ENCODE results near the gene GPSM3.
"Not testable (repeated sequence)": the region's sequence is repeated elsewhere in the genome, so short reads cannot be mapped to it uniquely, and the experiment has no call there.

GPSM3 gene

DNA sequence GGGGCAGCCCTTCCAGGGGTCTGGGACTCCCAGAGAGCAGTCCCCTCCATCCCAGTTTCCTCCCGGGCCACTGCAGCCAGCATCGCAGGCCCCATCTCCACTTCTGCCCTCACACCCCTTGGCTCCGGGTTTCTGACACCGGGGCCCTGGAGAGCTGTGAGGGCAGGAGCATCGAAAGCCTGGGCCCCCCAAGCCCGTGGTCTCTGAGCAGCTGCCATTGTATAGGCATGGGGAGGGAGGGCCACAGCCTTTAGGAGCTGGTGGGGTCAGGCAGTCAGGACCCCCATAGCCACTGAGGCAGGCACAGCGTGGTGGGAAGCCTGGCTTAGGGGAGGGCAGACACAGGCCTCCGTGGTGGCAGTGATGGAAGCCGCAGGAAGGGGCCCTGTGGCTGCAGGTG lies 9.7 kb upstream of the GPSM3 start:
- no peak for DNase-seq (ENCODE audit: low spot score)

DNA sequence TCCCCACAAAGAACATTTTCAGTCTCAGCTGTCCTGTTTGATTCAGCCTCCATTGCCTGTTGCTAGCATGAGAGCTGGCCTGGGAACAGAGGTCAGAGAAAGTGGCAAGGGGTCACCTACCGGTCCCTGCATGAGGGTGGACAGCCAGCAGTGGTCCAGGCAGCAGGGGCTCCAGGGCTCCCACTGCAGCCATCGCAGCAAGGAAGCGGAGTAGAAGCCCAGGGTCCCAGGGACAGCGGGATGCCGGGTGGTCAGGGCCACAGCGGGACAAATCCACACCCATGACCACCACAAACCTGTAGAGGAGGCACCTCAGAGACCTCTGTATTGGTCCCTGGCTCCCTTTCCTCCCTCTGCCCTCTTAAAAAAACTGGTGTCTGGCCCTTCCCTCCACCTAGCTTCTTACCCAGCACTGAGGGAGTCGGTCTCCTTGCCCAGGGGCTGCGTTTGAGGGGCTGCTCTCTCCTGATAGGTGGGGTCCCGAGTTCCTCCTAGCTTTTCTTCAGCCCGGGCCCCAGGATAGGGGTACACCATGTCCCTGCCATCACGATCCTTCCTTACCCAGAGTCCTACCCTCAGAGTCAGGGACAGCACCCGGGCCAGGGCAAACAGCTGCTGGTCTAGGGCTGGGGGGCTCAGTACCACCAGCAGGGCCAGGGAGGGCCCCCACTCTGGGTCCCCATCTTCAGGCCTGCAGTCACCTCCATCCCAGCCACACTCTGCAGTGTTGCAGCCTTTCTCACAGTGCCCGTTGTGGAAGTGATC lies 8.4 kb upstream of the GPSM3 start:
- no peak for DNase-seq (ENCODE audit: low spot score)

DNA sequence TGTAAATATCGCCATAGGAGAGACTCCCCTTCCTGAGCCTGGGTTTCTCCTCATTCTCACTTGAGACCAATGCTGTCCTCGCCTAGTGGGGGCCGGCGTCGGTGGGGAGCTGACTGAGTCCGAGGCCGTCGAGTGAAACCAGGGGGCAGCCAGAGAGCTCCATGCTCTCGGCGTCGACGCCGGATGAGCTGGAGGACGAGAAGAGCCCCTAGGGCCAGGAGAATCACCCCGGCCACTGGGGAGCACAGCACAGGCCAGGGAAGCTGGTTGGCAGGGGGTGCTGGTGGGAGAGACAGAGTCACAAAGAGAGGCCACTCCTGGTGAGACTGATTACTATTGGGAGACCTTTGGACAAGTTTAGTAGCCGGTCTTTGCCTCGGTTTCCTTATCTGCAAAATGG lies 6.4 kb upstream of the GPSM3 start:
- DNase-seq (ENCODE audit: low spot score), result no peak

DNA sequence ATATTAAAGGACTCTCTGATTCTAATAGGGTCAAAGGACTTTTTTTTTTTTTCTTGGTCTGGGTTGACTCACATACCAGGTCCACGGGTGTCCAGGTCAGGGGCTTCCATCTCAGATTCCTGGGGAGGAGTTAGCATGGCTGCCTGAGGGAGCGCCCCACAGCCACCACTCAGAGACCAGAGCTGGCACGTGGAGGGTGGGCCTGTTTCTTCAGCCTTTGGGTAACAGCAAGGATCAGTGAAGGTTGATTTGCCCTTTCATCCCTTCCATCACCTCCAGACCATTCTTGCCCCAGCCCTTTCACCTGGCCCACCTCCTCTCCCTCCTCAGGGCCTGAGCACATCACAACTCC lies 5.9 kb upstream of the GPSM3 start:
- no peak for DNase-seq (ENCODE audit: low spot score)

DNA sequence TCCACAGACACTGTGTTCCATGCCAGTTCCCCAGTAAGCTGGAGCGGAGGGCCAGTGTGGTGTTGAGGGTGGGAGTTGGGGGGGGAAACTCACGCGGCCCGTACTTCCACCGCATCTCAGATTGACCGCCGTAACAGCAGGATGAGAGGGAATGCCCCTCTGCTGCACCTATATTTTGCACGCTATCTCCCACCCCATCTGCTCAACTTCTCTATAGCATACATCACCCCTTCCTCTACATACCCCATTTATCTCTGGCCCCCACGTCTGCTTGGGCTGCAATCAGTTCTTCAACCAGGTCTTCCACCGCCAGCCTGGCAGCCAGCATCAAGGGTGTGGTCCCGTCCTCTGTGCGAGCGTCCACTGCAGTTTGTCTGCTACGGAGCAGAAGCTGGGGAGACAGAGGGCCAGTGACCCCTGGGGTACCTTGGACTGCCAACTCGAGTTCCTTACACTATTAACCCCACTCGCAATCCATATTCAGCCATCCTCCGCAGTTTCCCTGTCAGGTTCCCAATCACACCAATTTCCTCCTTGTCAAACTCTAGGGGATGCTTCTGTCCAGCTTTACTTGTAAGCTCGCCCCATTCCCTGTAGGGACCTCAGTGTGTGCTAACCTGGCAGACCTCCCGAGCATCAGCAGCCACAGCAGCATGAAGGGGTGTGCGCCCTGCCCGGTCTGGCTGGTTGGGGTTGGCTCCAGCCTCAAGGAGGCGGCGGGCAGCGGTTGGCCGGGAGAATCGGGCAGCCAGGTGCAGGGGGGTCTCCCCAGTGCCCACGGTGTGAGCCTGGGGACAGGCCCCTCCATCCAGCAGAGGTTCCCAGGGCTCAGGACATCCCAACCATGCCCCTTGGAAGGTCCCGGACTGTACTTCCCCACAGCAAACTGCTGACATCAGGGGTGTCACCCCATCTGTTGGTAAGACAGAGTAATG lies 4.5 kb upstream of the GPSM3 start:
- DNase-seq (ENCODE audit: low spot score), result no peak

DNA sequence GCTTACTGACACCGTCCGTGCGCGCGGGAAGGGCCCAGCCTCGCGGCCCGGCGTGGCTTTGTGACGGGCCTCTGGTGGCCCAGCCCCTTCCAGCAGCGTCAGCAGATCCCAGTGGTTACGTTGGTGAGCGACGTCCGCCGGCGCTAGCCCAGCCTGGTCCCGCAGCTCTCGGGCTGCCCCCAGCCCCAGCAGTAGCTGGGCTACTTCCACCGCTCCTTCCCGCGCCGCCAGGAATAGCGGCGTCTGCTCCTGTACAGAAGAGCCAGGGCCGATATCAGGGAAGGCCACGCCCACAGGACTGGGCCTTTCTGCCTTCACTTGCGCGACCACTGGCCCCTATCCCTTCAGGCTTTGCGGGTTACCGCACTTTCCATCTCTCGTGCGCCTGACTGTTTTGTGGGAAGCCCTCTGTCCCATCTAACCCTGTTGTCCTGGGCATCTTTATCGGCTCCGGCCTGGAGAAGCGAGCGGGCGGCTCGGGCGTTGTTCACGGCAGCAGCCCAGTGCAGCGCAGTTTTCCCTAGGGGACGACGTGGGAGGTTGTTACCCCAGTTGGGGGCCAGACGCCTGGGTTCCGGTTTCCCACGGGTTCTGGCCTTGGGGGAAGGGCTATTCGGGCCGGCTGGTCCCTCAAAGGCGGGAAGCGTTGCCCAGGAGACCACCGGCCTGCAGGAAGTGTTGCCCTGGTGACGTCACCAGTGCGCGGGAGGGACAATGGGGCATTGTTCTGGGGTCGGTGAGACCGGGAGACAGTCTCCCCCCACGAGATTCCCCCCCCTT lies 3.6 kb upstream of the GPSM3 start:
- DNase-seq (ENCODE audit: low spot score), result peak; percentile 45

DNA sequence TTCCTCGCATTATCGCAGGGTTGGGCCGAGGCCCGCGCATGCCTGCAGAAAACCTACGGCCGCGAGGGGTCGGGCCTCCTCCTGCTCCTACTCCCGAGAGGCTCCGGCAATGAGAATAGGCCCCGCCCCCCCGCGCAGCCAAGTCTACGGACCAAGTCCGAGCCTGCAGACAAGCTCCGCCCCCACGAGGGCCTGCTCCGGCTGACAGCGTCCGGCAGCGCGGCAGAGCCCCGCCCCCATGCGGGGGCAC lies 3.1 kb upstream of the GPSM3 start:
- peak; percentile 100 for DNase-seq (ENCODE audit: low spot score)

DNA sequence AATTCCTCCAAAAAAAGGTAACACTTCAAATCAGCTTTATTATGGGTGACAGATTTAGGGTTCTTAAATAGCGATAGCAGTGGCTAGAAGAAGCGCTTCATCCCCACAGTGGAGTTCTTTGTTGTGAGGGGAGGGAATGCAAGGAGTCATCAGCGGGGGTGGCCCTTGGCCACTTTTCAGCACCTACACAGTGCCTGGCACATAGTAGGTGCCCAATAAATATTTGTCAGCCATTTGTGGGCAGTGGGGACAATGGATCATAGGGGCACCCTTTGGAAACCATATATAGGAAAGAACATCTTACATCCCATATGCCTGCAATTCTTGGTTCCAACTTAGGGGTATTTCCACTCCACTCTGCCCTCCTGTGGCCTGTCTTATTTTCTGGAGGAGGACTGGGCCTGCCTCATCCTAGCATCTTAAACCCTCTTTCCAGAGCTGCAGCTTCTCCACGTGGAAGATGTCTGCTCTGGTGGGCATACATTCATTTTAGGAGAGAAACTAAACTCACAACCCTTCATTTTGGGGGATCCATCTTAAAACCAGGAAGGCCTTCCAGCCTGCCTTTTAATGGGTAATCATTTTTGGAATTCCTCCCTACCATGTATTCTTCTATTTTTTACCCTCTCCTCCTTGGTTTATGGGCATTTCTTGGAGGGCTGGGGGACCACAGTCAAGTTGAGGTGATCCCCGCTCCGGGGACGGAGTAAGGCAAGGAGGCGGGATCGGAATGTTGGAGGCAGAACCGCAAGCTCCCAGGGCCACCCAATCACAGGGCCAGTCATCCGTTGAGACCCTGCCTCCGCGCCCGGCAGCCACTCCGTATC lies 2.6 kb upstream of the GPSM3 start:
- peak; percentile 32 for DNase-seq (ENCODE audit: low spot score)

DNA sequence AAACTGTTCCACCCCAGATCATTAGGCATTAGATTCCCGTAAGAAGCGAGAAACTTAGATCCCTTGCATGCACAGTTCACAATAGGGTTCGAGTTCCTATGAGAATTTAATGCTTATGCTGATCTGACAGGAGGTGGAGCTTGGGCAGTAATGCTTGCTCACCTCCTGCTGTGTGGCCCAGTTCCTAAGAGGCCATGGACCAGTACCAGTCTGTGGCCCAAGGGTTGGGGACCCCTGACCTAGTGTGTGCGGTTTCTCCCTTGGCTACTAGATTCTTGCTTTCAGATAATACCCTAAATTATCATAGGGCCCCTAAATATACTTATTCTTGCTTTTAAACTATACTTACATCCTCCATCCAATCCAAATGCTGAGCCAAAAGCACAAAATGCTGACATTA lies 1.9 kb upstream of the GPSM3 start:
- no peak for DNase-seq (ENCODE audit: low spot score)

DNA sequence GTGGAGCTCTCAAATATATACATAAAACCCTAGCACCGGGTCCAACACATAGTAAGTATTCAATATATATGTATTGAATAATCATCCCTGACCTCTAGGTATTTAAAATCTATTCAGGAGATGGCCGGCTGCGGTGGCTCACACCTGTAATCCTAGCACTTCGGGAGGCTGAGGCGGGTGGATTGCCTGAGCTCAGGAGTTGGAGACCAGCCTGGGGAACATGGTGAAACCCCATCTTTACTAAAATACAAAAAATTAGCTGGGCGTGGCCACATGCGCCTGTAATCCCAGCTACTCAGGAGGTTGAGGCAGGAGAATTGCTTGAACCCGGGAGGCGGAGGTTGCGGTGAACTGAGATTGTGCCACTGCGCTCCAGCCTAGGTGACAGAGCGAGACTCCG lies 653 bp upstream of the GPSM3 start:
- not testable (repeated sequence) for DNase-seq (ENCODE audit: low spot score)

DNA sequence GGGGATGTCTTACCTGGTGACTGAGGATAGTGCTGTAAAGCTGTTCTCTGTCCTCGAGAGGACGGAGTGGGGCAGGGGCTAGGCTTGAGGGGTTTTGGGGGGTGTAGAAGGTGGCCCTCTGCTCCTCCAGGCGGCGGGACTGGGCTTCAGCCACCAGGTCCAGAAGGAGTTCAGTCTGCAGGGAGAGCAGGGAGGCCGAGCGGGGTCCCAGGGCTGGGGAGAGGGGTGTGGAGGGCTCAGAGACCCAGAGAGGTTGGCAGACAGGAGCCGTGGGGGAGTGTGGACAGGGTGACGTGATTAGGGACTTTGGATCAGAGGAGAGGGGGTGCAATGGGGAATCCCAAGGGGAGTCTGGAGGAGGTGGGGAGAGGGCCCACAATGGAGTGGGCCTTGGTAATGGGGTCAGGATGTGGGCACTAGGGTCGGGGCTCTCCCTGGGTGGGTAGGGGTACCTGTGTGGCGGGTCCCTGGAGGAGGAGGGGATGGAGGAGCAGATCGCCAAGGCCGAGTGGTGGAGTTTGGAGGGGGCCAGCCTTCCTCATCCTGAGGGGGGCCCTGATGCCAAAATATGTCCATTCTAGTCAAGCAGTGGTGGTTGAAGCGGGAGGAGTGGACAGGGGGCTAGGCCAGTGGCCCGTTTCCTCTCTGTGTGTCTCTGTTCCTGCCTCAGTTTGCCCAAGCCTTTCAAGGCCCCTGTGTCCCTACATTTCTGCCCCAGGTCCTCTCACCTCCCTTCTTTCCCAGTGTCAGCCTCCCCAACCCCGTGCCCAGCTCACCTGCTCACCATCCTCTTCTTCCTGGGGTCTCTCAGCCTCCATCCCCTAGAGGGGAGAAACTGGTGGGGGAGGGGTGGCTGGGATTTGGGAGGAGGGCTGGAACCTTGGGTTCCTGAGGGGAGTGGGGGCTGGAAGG lies 491 bp downstream of the GPSM3 start:
- no peak for DNase-seq (ENCODE audit: low spot score)

DNA sequence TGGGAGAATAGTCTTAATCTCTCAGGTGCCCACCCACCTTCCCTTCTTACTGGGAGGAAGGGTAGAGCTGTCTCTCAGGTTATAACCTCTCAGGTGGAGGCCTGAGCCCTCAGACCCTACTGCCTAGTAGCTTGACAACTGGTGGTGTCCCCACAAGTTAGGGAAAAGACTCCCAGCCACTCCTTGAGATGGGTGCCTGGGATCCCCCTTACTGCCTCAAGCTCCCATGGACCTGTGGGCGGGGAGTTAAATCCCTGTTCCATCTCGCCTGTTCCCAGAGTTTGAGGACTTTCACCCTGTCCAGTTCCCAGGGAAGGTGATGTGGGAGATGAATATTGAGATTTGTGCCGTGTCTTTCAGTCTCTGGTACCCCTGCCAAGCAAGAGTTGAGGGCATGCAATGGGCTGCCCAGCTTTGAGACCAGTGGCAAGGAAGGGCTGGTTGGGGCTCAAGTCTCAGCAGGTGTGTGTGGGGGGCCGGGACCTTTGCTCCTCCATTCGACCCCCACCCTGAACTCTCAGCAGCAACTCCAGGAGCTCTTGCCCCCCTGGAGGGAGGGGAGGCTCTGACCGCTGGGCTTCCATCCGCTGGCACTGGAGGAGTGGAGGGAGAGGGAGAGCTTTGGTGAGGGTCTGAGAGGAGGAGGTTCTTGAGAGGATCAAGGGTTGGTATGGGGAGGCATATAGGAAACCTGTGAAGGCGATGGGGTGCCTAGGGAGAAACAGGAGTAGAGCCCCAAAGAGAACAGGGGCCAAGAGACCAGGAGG lies 1.3 kb downstream of the GPSM3 start:
- DNase-seq (ENCODE audit: low spot score), result no peak

DNA sequence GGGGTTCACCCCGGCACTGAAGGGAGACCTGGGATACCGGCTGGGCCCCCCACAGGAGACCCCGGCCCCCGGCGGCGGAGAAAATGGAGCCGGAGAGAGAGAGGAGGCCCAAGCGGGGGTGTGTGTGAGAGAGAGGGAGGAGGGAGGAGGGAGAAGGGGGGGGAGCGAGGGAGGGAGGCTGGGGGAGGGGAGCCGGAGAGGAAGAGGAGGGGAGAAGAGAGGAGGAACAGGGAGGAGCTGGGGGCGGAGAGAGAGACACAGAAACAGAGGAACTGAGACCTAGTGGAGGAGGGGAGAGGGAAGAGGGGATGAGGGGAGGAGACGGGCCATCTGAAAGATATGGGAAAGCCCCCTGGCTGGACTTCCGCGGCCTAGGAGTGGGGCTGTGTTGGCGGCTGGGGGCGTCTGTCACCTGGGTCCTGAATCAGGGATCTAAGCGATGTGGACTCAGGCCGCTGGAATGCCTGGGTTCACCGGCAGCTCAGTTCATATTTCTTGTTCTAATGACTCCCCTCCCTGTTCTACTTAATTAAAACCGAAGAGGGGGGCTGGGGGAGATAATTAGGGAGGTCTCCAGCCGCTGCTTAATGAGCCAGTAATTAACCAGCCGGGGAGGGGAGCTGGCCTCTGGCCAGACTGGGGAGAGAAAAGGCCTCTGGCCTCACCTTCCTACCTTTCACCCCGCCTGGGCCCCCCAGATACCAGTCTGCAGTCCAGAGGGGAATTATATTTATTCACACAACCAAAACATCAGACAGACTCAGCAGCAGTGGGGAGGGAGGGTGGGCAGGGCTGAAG lies 2.2 kb downstream of the GPSM3 start, which contains the start of gene PBX2:
TSS of gene PBX2 (minus strand) at position 149 of the 798 bp plus-strand sequence. CDS start 287 bp downstream, outside the sequence.
- DNase-seq (ENCODE audit: low spot score), result peak; percentile 84

DNA sequence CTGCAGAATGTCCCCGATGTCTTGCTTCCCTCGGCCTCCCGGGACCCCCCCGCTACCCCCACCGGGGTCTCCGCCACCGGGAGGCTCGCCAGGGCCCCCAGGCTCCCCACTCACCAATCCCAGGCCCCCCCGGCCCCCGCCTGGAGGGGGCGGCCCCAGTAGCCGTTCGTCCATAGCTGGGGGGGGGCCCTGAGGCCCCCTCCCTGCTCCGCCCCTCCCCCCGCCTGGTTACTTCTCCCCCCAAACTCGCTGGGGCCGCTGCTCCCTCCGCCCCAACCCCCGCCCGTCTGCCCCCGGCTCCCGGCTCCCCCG lies 2.7 kb downstream of the GPSM3 start:
- no peak for DNase-seq (ENCODE audit: low spot score)

DNA sequence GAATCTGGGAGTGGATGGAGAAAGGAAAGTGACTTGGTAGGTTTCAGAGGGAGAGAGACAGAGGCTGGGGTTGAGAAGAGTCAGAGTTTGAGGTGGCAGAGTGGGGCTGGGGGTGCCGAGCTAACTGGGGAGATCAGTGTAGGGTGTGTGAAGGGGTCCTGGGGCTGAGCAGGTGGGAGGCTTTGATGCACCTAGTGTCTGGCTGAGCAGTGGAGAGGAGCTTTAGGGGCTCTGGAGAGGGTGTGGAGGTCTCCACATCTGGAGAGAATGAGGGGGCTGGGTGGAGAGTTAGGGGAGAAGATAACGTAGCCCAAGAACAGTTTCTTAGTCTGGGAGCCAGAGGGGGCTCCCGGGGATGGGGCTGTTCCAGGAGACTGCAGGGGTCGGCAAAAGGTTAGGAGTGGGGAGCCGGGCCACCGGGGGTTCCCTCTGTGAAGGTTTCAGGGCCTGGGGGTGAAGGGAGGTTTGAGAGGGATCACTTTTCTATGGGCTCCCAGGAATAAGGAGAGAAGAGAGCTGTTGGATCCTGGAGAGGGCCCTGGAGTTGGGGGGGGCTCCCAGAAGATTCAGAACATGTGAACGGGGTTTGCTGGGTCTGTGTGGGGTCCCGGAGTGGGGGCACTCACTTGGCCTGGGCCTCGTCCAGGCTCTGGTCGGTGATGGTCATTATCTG lies 3.2 kb downstream of the GPSM3 start:
- no peak for DNase-seq (ENCODE audit: low spot score)

DNA sequence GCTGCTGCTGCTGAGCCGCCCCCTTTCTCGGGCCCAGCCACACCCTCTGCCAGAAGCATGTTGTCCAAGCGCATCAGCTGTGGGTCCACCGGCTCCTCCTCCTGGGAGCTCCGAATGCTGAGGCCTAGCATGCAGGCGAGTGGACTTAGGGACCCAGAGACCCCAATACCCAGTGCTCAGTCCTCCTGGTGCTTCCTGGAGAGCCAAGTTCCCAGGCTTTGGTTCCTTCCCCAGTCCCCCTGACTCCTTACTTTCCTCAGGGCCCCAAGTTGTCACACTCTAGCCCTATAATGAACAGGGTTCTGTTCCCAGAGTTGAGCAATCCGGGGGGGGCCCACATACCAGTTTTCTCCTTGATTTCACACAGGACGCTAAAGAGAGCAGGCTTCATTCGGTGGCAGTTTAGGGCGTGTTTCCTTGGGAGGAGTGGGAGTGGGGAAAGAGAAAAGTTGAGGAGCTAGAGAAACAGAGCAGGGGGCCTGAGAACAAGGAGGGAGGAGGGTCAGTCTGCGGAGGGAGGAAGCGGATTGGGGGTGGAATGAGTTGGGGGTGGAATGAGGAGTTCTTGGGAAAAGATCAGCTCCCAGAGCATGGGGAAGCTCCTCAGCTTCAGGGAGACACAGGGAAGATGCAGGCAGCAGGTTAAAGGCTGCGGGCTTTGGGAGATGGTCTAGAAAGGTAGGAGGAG lies 3.9 kb downstream of the GPSM3 start:
- no peak for DNase-seq (ENCODE audit: low spot score)

DNA sequence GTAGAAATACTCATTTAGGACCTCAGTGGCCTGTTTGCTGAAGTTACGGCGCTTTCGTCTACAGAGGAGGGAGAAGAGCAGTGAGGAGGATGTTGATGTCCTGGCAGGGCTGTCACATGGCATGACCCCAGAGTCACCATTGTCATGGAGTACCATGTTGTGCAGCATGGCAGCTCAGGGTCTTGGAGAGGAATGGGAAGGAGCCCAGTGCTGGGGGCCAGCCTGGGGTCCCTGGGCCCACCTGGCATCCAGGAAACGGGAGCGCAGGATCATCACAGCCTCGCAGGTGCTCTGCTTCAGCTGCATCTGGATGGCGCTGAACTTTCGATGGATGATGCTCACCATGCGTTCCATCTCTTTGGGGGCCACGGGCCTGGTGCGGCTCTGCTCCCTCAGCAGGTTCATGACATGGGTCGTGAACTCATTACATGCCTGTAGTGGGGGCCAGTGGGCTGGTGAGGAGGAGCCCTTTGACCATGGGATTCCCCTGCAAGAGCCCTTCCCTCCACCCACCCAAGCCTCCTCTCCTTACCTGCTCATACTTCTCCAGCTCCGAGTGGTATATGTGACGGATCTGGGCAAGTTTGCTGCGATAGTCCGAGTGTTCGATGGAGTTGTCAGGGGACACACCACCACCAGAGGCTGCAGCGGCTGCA lies 4.6 kb downstream of the GPSM3 start:
- DNase-seq (ENCODE audit: low spot score), result not testable (repeated sequence)
